MM.1S (cell line): Measurements from ENCODE around the gene LSMEM2.

ENCODE experiments used
- DNase-seq: peaks from one replicate; pipeline ENCODE4 v3.0.0-alpha.2; 2015
- H2AFZ ChIP-seq: fragments of 300-600 bp; sonication (generic); 2 replicates; pipeline ENCODE4 v1.6.0; 2016; ENCODE audit warnings: antibody characterized with exemption, low read length
- H3F3A ChIP-seq: fragments of 300-600 bp; sonication (generic); 2 replicates; pipeline ENCODE4 v1.6.1; 2016; ENCODE audit warnings: mild to moderate bottlenecking, antibody characterized with exemption, low read length, moderate library complexity, mixed read lengths; ENCODE audit not compliant: insufficient read depth
- H3K27ac ChIP-seq: fragments of 300-600 bp; sonication (generic); 2 replicates; pipeline ENCODE4 v1.5.1; 2016; ENCODE audit warnings: mild to moderate bottlenecking, low read length
- H3K27me3 ChIP-seq: fragments of 300-600 bp; sonication (generic); replicated peaks from 2 replicates; pipeline ENCODE4 v1.6.0; 2016; ENCODE audit warnings: low read length; ENCODE audit not compliant: insufficient read depth
- H3K36me3 ChIP-seq: fragments of 300-600 bp; sonication (generic); replicated peaks from 2 replicates; pipeline ENCODE4 v1.6.1; 2016; ENCODE audit warnings: mild to moderate bottlenecking, low read length, mixed read lengths; ENCODE audit not compliant: insufficient read depth
- H3K4me1 ChIP-seq: fragments of 300-600 bp; sonication (generic); 2 replicates; pipeline ENCODE4 v1.6.1; 2016; ENCODE audit warnings: low read length, mixed read lengths
- H3K4me2 ChIP-seq: fragments of 300-600 bp; sonication (generic); 2 replicates; pipeline ENCODE4 v1.6.0; 2016; ENCODE audit warnings: low read depth, low read length
- H3K4me3 ChIP-seq: fragments of 300-600 bp; sonication (generic); 2 replicates; pipeline ENCODE4 v1.5.1; 2016; ENCODE audit warnings: low read length, mixed read lengths
- H3K79me2 ChIP-seq: fragments of 300-600 bp; sonication (generic); 2 replicates; pipeline ENCODE4 v1.6.1; 2016; ENCODE audit warnings: mixed run types, low read length, mixed read lengths
- H3K9ac ChIP-seq: fragments of 300-600 bp; sonication (generic); 2 replicates; pipeline ENCODE4 v1.6.1; 2016; ENCODE audit warnings: low read length, mixed read lengths
- H3K9me2 ChIP-seq: fragments of 300-600 bp; sonication (generic); replicated peaks from 2 replicates; pipeline ENCODE4 v1.6.1; 2016; ENCODE audit warnings: mild to moderate bottlenecking, low read length, mixed read lengths; ENCODE audit not compliant: insufficient read depth
- H3K9me3 ChIP-seq: fragments of 300-600 bp; sonication (generic); replicated peaks from 2 replicates; pipeline ENCODE4 v1.6.1; 2016; ENCODE audit warnings: mild to moderate bottlenecking, low read length, mixed read lengths; ENCODE audit not compliant: insufficient read depth
- H4K20me1 ChIP-seq: fragments of 300-600 bp; sonication (generic); 2 replicates; pipeline ENCODE4 v1.6.1; 2016; ENCODE audit warnings: mild to moderate bottlenecking, low read length, moderate library complexity, mixed read lengths; ENCODE audit not compliant: insufficient read depth
- CTCF ChIP-seq: fragments of 300-600 bp; sonication (generic); IDR thresholded peaks from 2 replicates; pipeline ENCODE4 v1.5.1; 2016; ENCODE audit warnings: antibody characterized with exemption, low read length, mixed read lengths
- EZH2 ChIP-seq: fragments of 300-600 bp; sonication (generic); optimal IDR thresholded peaks from 2 replicates; pipeline ENCODE3; 2017; ENCODE audit warnings: low read depth, mild to moderate bottlenecking, antibody characterized with exemption, low read length, mixed read lengths
- EZH2phosphoT487 ChIP-seq: fragments of 300-600 bp; sonication (generic); IDR thresholded peaks from 2 replicates; pipeline ENCODE4 v1.6.1; 2018; ENCODE audit warnings: antibody characterized with exemption, low read length

LSMEM2 gene

DNA sequence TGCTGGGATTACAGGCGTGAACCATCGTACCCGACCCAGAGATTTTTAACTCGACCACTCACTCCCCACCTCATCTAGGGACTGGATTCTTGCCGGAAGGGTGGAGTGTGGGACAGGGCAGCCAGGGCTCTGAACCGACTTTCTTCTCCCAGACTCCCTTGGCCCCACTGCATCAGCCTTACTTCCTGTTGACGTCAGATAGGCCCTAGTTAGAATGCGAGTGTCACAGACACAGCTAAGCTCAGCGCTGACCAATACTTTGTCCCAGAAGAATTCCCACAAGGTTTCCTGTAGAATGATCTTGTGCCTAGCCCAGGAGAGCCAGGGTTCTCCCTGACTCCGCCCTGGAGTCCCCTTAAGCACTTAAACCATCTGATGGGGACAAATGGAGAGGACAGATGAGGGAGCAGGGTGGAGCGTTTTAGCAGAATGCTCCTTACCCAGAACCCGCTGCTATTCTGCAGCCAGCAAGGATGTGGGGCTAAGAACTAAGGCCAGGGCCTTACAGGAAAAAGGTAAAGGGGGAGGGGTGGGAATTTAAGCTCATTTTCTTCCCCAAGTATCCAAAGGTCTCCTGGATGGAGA is 54.9 kb downstream of the LSMEM2 start:
- Histone ChIP-seq H3K79me2 (peaks cover 74% of the 10 kb centered on the region), H3K9me3 (no peaks in the 10 kb centered on the region), H3K4me1 (peaks cover 4% of the 10 kb centered on the region; the same call in 1 of the 2 replicates), H4K20me1 (no peaks in the 10 kb centered on the region), H3K9ac (no peak overlapping the region; the same call in 1 of the 2 replicates), H3K36me3 (peaks cover 14% of the 10 kb centered on the region), H3F3A (peaks cover 24% of the 10 kb centered on the region), H2AFZ (no peak overlapping the region), H3K4me2 (no peak overlapping the region), H3K27me3 (no peaks in the 10 kb centered on the region), H3K27ac (no peak overlapping the region), H3K4me3 (no peak overlapping the region), H3K9me2 (no peaks in the 10 kb centered on the region)
- TF ChIP-seq EZH2 (no peak), CTCF (no peak)
- no peak for DNase-seq

GRCh38 chr3:50334339-50335075 is 55.6 kb downstream of the LSMEM2 start:
- H3K27ac ChIP-seq = no peak overlapping the region
- peaks cover 14% of the 10 kb centered on the region for H3K36me3 ChIP-seq
- H3K9ac ChIP-seq = no peak overlapping the region; the same call in 1 of the 2 replicates

DNA sequence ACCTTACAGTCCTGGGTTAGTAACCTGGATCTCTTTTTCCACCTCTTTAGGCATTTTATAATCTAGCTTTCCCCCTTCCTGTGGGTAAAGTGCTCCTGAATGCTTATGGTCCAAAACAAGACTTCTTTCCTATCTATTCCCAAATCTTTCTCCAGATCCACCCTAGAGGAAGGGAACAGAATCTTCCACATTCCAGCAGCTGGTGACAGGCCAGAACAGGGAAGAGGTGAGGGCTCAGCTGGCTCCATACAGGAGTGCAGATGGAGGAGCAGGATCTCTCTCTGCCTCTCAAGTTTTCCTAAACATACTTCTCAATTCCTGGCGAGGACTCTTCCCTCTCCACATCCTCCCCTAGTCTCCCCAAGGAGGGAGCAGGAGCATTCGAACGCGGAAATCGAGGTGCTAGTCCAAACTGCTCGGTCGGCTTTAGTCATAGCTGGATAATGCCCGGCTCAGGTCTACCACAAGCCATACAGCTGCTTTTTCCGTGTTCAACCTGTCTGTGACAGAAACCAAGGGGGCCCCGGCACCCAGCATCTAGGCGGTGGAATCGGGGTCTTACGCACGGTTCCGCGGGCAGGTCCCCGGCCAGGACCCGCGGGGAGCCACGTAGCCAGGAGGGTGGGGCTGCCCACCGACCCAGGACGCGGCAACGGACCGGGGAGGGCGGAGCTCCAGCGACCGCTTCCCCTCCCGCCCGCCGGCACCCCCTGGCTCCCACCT is 57.7 kb downstream of the LSMEM2 start:
- Histone ChIP-seq H3F3A (peaks cover 17% of the 10 kb centered on the region), H3K4me1 (peaks cover 4% of the 10 kb centered on the region; the same call in 1 of the 2 replicates), H3K79me2 (peaks cover 61% of the 10 kb centered on the region), H4K20me1 (no peaks in the 10 kb centered on the region), H3K27ac (peak overlapping the region; percentile 86), H3K4me3 (peak overlapping the region; percentile 99), H3K9ac (peak overlapping the region; percentile 97), H3K36me3 (peaks cover 4% of the 10 kb centered on the region; the same call in 1 of the 2 replicates), H2AFZ (peak overlapping the region; percentile 81), H3K4me2 (peak overlapping the region; percentile 98), H3K27me3 (peaks cover 10% of the 10 kb centered on the region; the same call in 1 of the 2 replicates), H3K9me2 (no peaks in the 10 kb centered on the region), H3K9me3 (no peaks in the 10 kb centered on the region)
- DNase-seq = no peak
- TF ChIP-seq CTCF (no peak), EZH2phosphoT487 (no peak), EZH2 (no peak)

More at GRCh38 chr3:50334339-50335075, 55.6 kb downstream of the LSMEM2 start:
- H3K4me2 ChIP-seq = peak overlapping the region; percentile 34; the same call in 1 of the 2 replicates
- no peak for DNase-seq
- H3K79me2 ChIP-seq = peaks cover 74% of the 10 kb centered on the region
- H2AFZ ChIP-seq = no peak overlapping the region
- H3K9me2 ChIP-seq = no peaks in the 10 kb centered on the region
- H3K9me3 ChIP-seq = no peaks in the 10 kb centered on the region
- H3F3A ChIP-seq = peaks cover 20% of the 10 kb centered on the region
- no peaks in the 10 kb centered on the region for H4K20me1 ChIP-seq
- H3K27me3 ChIP-seq = no peaks in the 10 kb centered on the region
- H3K4me1 ChIP-seq = peaks cover 4% of the 10 kb centered on the region; the same call in 1 of the 2 replicates
- TF ChIP-seq EZH2phosphoT487 = no peak
- no peak overlapping the region for H3K4me3 ChIP-seq
